Stimulated activated CD8-positive, alpha-beta memory T cell treated with anti-CD3 and anti-CD28 coated beads, Interleukin-2, amount 100 ng/mL, for 48 hours (primary cell): Measurements from ENCODE around the gene ITGB7.

Experiments used
- DNase-seq, 2 donors: peaks; one replicate each; pipeline ENCODE4 v3.0.0-alpha.2; 2020; ENCODE audit warnings: low read depth in 2 of 2

The ITGB7 gene

GRCh38 chr12:53196486-53196885 lies 10.6 kb downstream of the ITGB7 start:
- DNase-seq = no peak

- DNase-seq = no peak
Observed at GRCh38 chr12:53195516-53196420, 11.3 kb downstream of the ITGB7 start.

- DNase-seq = no peak
Observed at GRCh38 chr12:53194973-53195372, 12.1 kb downstream of the ITGB7 start.

GRCh38 chr12:53193985-53194716 lies 12.9 kb downstream of the ITGB7 start:
- no peak for DNase-seq

- no peak for DNase-seq
Observed at GRCh38 chr12:53193040-53193439, 14.0 kb downstream of the ITGB7 start.

GRCh38 chr12:53192531-53193021 lies 14.5 kb downstream of the ITGB7 start:
- no peak for DNase-seq

GRCh38 chr12:53191885-53192530 lies 15.0 kb downstream of the ITGB7 start:
- no peak for DNase-seq

GRCh38 chr12:53191096-53191884 lies 15.8 kb downstream of the ITGB7 start:
- DNase-seq = no peak

- DNase-seq = peak in 1 of 2 donors; percentile 30
Observed at GRCh38 chr12:53190108-53190729, 16.8 kb downstream of the ITGB7 start.

- no peak for DNase-seq
Observed at GRCh38 chr12:53187145-53187899, 19.7 kb downstream of the ITGB7 start.

GRCh38 chr12:53186745-53187144 lies 20.3 kb downstream of the ITGB7 start:
- DNase-seq = no peak

- DNase-seq = no peak
Observed at GRCh38 chr12:53185582-53186153, 21.4 kb downstream of the ITGB7 start.

- DNase-seq = no peak
Observed at GRCh38 chr12:53184828-53185227, 22.2 kb downstream of the ITGB7 start.

- no peak for DNase-seq
Observed at GRCh38 chr12:53182903-53183302, 24.1 kb downstream of the ITGB7 start.

- DNase-seq = no peak
Observed at GRCh38 chr12:53181935-53182334, 25.1 kb downstream of the ITGB7 start.

- DNase-seq = peak; percentile 63 to 66
Observed at GRCh38 chr12:53180931-53181645, 26.0 kb downstream of the ITGB7 start.

GRCh38 chr12:53180220-53180930 lies 26.7 kb downstream of the ITGB7 start, which contains the start of the genes CSAD and ZNF740:
CSAD (minus strand) TSS chr12:53180925; CDS start chr12:53173470, 7,455 bp downstream.
ZNF740 (plus strand) TSS chr12:53180722; CDS start chr12:53181984, 1,262 bp downstream.
- peak; percentile 98 for DNase-seq

GRCh38 chr12:53179687-53180219 lies 27.3 kb downstream of the ITGB7 start:
- DNase-seq = no peak
